CD4-positive, alpha-beta T cell (primary cell): Measurements from ENCODE around the gene WDR64. TPM values are rescaled to one million over a fixed set of nuclear protein-coding genes. Genes with fewer than 3 reads are reported as not detected.
"Not testable (repeated sequence)": the region's sequence is repeated elsewhere in the genome, so short reads cannot be mapped to it uniquely, and the experiment has no call there.

ENCODE experiments used
- ATAC-seq: fragments of 200-7000 bp; cut with Tn5 transposase; one replicate; pipeline ENCODE4 v1.10.0; 2022; ENCODE audit warnings: mild to moderate bottlenecking; ENCODE audit not compliant: poor library complexity
- CTCF ChIA-PET: fragments of 350-600 bp; sonication (Branson Sonifier 250); formaldehyde crosslinking; loops from one replicate; lab custom pipeline; 2021; ENCODE audit warnings: antibody characterized with exemption, inconsistent platforms; lab: Charles Lee
- POLR2A ChIA-PET: fragments of 350-600 bp; sonication (Branson Sonifier 250); formaldehyde crosslinking; loops from one replicate; lab custom pipeline; 2021; ENCODE audit warnings: antibody characterized with exemption, inconsistent platforms; lab: Charles Lee
- DNase-seq, 14 experiments: peaks; one replicate each; pipeline ENCODE4 v3.0.0-alpha.2; 2013 to 2020; ENCODE audit warnings: mixed read lengths in 2 of 14
- H3K27ac ChIP-seq, 2 donors: one replicate each; pipeline versions ENCODE4 v1.5.1 to v1.7.0; 2013; ENCODE audit warnings: low read length in 2 of 2, low read depth in 1 of 2, mild to moderate bottlenecking in 1 of 2
- H3K27me3 ChIP-seq, 2 experiments: 1 replicate in 1 of 2; 2 replicates in 1 of 2; pipeline versions ENCODE4 v1.6.1 to v1.7.0; 2013; ENCODE audit warnings: low read length in 2 of 2, control low read depth in 1 of 2, mild to moderate bottlenecking in 1 of 2, moderate library complexity in 1 of 2; ENCODE audit not compliant: insufficient read depth in 2 of 2, control insufficient read depth in 1 of 2
- H3K36me3 ChIP-seq: one replicate; pipeline ENCODE4 v1.6.1; 2013; ENCODE audit warnings: low read length, control low read depth; ENCODE audit not compliant: insufficient read depth
- H3K4me1 ChIP-seq: one replicate; pipeline ENCODE4 v1.6.1; 2013; ENCODE audit warnings: low read length, control low read depth; ENCODE audit not compliant: insufficient read depth
- H3K4me3 ChIP-seq: one replicate; pipeline ENCODE4 v1.5.1; 2013; ENCODE audit warnings: mild to moderate bottlenecking, low read length, moderate library complexity
- H3K9me3 ChIP-seq, 2 experiments: 1 replicate in 1 of 2; 2 replicates in 1 of 2; pipeline versions ENCODE4 v1.6.1 to v1.7.0; 2013; ENCODE audit warnings: low read length in 2 of 2, mild to moderate bottlenecking in 2 of 2, control low read depth in 1 of 2, moderate library complexity in 1 of 2; ENCODE audit not compliant: control insufficient read depth in 1 of 2, insufficient read depth in 1 of 2
- H3K27ac Mint-ChIP-seq: one replicate; pipeline ENCODE4 v1.8.0; 2020; ENCODE audit warnings: mixed read lengths
- H3K27me3 Mint-ChIP-seq: one replicate; pipeline ENCODE4 v1.8.0; 2021; ENCODE audit warnings: mixed read lengths
- H3K36me3 Mint-ChIP-seq: one replicate; pipeline ENCODE4 v1.8.0; 2021; ENCODE audit warnings: low read depth, mixed read lengths
- H3K4me1 Mint-ChIP-seq: one replicate; pipeline ENCODE4 v1.8.0; 2021; ENCODE audit warnings: low read depth, mixed read lengths
- H3K4me3 Mint-ChIP-seq: one replicate; pipeline ENCODE4 v1.8.0; 2020; ENCODE audit warnings: mild to moderate bottlenecking, mixed read lengths
- H3K9me3 Mint-ChIP-seq: one replicate; pipeline ENCODE4 v1.8.0; 2020; ENCODE audit warnings: mixed read lengths
- CTCF ChIP-seq: fragments of 200-600 bp; IDR thresholded peaks from one replicate; pipeline ENCODE4 v1.8.0; 2022; ENCODE audit warnings: antibody characterized with exemption, mild to moderate bottlenecking
- intact Hi-C, 2 experiments: fragments of 100-400 bp; cut with DNase I in 1 of 2; cut with micrococcal nuclease in 1 of 2; formaldehyde crosslinking; loops; one replicate each; pipeline versions ENCODE4 v1.15.1 to v1.9.0; 2023 to 2025; cut with DNase I, micrococcal nuclease
- total RNA-seq, 174 experiments: library from RNA in 2 of 174; stranded (reverse) in 2 of 174; gene quantifications; one replicate each; pipeline ENCODE4 v1.2.3 and lab custom pipeline; 2021 to 2026

Gene WDR64
- total RNA-seq, 2 experiments from 2014 or later = 0.67 TPM; not detected in 1

- no peak overlapping the region for H3K4me3 Mint-ChIP-seq
- H3K4me1 Mint-ChIP-seq = no peaks in the 10 kb centered on the region
- Histone ChIP-seq H3K36me3 (no peaks in the 10 kb centered on the region), H3K4me1 (no peaks in the 10 kb centered on the region), H3K27ac (no peak overlapping the region), H3K4me3 (no peak overlapping the region), H3K27me3 (no peaks in the 10 kb centered on the region), H3K9me3 (no peaks in the 10 kb centered on the region)
- no peaks in the 10 kb centered on the region for H3K9me3 Mint-ChIP-seq
- no peaks in the 10 kb centered on the region for H3K36me3 Mint-ChIP-seq
- ATAC-seq (no peak), DNase-seq (no peak)
- POLR2A ChIA-PET = no interaction called here
- TF ChIP-seq CTCF = no peak
- peaks cover 4% of the 10 kb centered on the region for H3K27me3 Mint-ChIP-seq
- CTCF ChIA-PET = no interaction called here
- no peak overlapping the region for H3K27ac Mint-ChIP-seq
- intact Hi-C loops = no loop called here
Measured at GRCh38 chr1:241802863-241803262, 150.8 kb downstream of the WDR64 start.

GRCh38 chr1:241804706-241805105 is 152.6 kb downstream of the WDR64 start:
- H3K9me3 ChIP-seq, POLR2A ChIA-PET, CTCF ChIA-PET, H3K27ac ChIP-seq, H3K36me3 Mint-ChIP-seq, H3K4me1 ChIP-seq, H3K4me1 Mint-ChIP-seq, H3K4me3 ChIP-seq, H3K27ac Mint-ChIP-seq, ATAC-seq, H3K9me3 Mint-ChIP-seq, H3K27me3 ChIP-seq, H3K4me3 Mint-ChIP-seq, H3K36me3 ChIP-seq, intact Hi-C loops, DNase-seq, H3K27me3 Mint-ChIP-seq: not testable (repeated sequence)

- Histone ChIP-seq H3K27ac (no peak overlapping the region), H3K9me3 (no peaks in the 10 kb centered on the region), H3K27me3 (no peaks in the 10 kb centered on the region), H3K4me3 (no peak overlapping the region), H3K4me1 (no peaks in the 10 kb centered on the region), H3K36me3 (no peaks in the 10 kb centered on the region)
- DNase-seq (no peak), ATAC-seq (no peak)
- ChIA-PET POLR2A (no interaction called here), CTCF (no interaction called here)
- intact Hi-C loops = no loop called here
- Mint-ChIP-seq H3K4me3 (no peak overlapping the region), H3K27ac (no peak overlapping the region), H3K4me1 (no peaks in the 10 kb centered on the region), H3K27me3 (no peaks in the 10 kb centered on the region), H3K9me3 (no peaks in the 10 kb centered on the region), H3K36me3 (no peaks in the 10 kb centered on the region)
- no peak for TF ChIP-seq CTCF
Measured at GRCh38 chr1:241808265-241808664, 156.2 kb downstream of the WDR64 start.

- ChIA-PET POLR2A (no interaction called here), CTCF (no interaction called here)
- intact Hi-C loops = no loop called here
- no peaks in the 10 kb centered on the region for H3K27me3 Mint-ChIP-seq
- Histone ChIP-seq H3K9me3 (no peaks in the 10 kb centered on the region), H3K4me1 (no peaks in the 10 kb centered on the region), H3K36me3 (no peaks in the 10 kb centered on the region), H3K27me3 (no peaks in the 10 kb centered on the region), H3K4me3 (no peak overlapping the region), H3K27ac (no peak overlapping the region)
- no peak for TF ChIP-seq CTCF
- no peaks in the 10 kb centered on the region for H3K4me1 Mint-ChIP-seq
- H3K9me3 Mint-ChIP-seq = no peaks in the 10 kb centered on the region
- ATAC-seq = no peak
- H3K27ac Mint-ChIP-seq = no peak overlapping the region
- no peaks in the 10 kb centered on the region for H3K36me3 Mint-ChIP-seq
- no peak overlapping the region for H3K4me3 Mint-ChIP-seq
- peak in 2 of 14 experiments; percentile 6 to 27 for DNase-seq
Measured at GRCh38 chr1:241810769-241811405, 158.8 kb downstream of the WDR64 start.
